Nephron (organoid): ENCODE measurements around the gene TMEM38A.

ENCODE experiments used
- H3K27ac Mint-ChIP-seq, 3 experiments: 2 replicates each; pipeline ENCODE4 v1.8.0; 2020; ENCODE audit warnings: mixed read lengths in 3 of 3, mild to moderate bottlenecking in 2 of 3, moderate library complexity in 1 of 3
- H3K27me3 Mint-ChIP-seq: 2 replicates; pipeline ENCODE4 v1.8.0; 2021; ENCODE audit warnings: low read depth, mild to moderate bottlenecking, moderate library complexity, mixed read lengths
- H3K36me3 Mint-ChIP-seq: 2 replicates; pipeline ENCODE4 v1.8.0; 2020; ENCODE audit warnings: low read depth, mixed read lengths
- H3K4me1 Mint-ChIP-seq: 2 replicates; pipeline ENCODE4 v1.8.0; 2020; ENCODE audit warnings: mixed read lengths
- H3K4me3 Mint-ChIP-seq, 3 experiments: 2 replicates each; pipeline ENCODE4 v1.8.0; 2020; ENCODE audit warnings: mild to moderate bottlenecking in 3 of 3, mixed read lengths in 3 of 3, moderate library complexity in 2 of 3
- H3K9me3 Mint-ChIP-seq: 2 replicates; pipeline ENCODE4 v1.8.0; 2020; ENCODE audit warnings: mixed read lengths
- TF ChIP-seq, protein P1 (sequence below), 3 experiments: fragments of 200-600 bp; sonication (generic); IDR thresholded peaks; one replicate each; pipeline ENCODE4 v1.5.0; 2021; ENCODE audit warnings: antibody characterized with exemption in 3 of 3; ENCODE audit not compliant: unreplicated experiment in 3 of 3

The TMEM38A gene

DNA sequence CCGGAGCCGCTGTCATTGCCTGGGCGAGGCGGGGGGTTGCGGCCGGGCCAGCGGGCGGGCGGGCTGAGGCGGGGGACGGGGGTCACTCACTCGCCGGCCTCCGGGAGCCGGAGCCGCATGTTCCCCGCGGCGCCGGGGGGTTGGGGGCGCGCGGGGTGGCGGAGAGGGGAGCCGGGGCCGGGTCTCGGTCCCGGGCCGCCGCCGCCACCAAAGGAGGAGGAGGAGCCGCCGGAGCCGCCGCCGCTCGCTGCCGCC is 33.1 kb upstream of the TMEM38A start:
- Mint-ChIP-seq H3K4me1 (peaks cover 27% of the 10 kb centered on the region), H3K36me3 (peaks cover 27% of the 10 kb centered on the region), H3K27me3 (no peaks in the 10 kb centered on the region), H3K27ac (no peak overlapping the region), H3K4me3 (peak overlapping the region; percentile 94 to 98 (median 95)), H3K9me3 (no peaks in the 10 kb centered on the region)
- TF ChIP-seq, protein P1, sequence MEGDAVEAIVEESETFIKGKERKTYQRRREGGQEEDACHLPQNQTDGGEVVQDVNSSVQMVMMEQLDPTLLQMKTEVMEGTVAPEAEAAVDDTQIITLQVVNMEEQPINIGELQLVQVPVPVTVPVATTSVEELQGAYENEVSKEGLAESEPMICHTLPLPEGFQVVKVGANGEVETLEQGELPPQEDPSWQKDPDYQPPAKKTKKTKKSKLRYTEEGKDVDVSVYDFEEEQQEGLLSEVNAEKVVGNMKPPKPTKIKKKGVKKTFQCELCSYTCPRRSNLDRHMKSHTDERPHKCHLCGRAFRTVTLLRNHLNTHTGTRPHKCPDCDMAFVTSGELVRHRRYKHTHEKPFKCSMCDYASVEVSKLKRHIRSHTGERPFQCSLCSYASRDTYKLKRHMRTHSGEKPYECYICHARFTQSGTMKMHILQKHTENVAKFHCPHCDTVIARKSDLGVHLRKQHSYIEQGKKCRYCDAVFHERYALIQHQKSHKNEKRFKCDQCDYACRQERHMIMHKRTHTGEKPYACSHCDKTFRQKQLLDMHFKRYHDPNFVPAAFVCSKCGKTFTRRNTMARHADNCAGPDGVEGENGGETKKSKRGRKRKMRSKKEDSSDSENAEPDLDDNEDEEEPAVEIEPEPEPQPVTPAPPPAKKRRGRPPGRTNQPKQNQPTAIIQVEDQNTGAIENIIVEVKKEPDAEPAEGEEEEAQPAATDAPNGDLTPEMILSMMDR (IDR thresholded peaks at IDR 0.05; ENCODE audit: unreplicated experiment in 3 of 3): no peak

DNA sequence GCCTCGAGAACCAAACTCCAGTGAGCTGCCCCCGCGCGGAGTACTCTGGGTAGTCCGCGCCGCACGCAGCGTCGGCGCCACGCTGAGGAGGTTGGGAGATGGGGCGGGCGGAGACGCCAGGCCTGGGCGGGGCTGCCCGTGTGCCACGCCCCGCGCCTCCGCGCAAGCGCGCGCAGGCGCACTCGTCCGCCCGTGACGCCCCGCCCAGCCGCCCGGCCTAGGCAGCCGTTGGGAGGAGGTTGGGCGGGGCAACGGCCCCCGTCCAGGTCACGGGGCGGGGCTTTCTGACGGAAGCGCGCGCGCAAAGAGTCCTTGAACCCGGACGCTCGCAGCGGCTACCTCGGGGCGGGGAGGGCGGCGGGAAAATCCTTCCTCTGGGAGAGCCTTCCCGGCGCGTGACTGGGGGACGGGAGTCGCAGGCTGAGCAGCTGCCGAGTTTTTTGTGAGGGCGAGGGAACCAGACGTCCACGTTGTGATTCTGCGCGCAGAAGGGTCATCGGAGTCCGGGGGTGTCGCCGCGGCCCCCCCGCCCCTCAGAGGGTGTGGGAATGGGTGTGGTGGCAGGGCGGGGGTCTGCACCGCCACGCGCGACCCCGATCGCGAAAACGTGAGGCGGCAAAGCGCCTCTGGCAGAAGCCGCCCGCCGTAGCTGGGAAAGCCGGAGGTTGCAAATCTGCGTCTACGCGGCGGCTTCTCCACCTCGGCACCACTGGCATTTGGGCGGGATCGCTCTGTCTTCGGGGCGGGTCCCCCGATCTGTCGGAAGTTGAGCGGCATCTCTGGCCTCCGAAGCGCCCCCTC is 32.6 kb upstream of the TMEM38A start, which contains the start of gene MED26:
TSS of gene MED26 (minus strand) at position 22 of the 801 bp plus-strand sequence. CDS start 261 bp downstream, outside the sequence.
- no peaks in the 10 kb centered on the region for H3K9me3 Mint-ChIP-seq
- TF ChIP-seq, protein P1 (IDR thresholded peaks at IDR 0.05; ENCODE audit: unreplicated experiment in 3 of 3): no peak
- H3K27me3 Mint-ChIP-seq: no peaks in the 10 kb centered on the region

DNA sequence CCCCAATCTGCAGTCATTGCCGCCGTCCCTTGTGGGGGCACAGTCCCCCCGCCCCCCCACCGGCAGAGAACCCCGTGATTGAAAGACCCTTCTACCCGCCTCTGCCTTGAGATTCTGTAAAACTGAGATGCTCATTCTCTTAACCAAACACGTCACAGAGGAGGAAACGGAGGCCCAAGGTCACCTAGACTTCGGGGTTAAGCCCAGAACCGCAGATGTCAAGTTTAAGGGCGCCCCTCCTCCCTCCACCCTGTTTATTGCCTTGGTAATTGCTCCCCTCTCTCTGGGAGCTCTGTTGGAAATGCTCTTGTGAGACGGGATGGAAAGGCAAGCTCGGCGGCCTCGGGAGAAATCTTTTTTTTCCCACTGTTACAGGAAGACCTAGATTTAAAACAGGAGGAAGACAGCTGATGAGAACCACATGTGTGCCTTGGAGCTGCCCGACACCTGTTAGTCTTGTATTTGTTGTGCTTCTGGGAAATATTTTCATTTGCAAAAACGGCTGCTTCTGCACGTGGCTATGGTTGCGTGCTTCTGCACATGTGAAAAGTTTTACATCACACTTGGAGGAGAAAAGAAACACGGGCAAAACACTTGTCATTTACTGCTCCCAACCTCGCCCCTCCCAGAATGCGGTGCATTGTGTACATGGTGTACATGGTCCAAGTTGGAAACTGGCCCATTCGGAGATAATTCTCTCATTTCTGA is 31.8 kb upstream of the TMEM38A start:
- Mint-ChIP-seq H3K27ac (peak overlapping the region; percentile 94 to 98 (median 97)), H3K36me3 (peaks cover 32% of the 10 kb centered on the region), H3K27me3 (no peaks in the 10 kb centered on the region), H3K4me3 (peak overlapping the region; percentile 98), H3K9me3 (no peaks in the 10 kb centered on the region), H3K4me1 (peaks cover 27% of the 10 kb centered on the region)
- TF ChIP-seq, protein P1 (IDR thresholded peaks at IDR 0.05; ENCODE audit: unreplicated experiment in 3 of 3): no peak

More for the DNA sequence above, 32.6 kb upstream of the TMEM38A start, which contains the start of gene MED26:
- H3K36me3 Mint-ChIP-seq: peaks cover 29% of the 10 kb centered on the region
- peaks cover 27% of the 10 kb centered on the region for H3K4me1 Mint-ChIP-seq
- H3K27ac Mint-ChIP-seq: peak within 1 kb of the TSS; percentile 94 to 98 (median 97)
- H3K4me3 Mint-ChIP-seq: peak within 1 kb of the TSS; percentile 98

DNA sequence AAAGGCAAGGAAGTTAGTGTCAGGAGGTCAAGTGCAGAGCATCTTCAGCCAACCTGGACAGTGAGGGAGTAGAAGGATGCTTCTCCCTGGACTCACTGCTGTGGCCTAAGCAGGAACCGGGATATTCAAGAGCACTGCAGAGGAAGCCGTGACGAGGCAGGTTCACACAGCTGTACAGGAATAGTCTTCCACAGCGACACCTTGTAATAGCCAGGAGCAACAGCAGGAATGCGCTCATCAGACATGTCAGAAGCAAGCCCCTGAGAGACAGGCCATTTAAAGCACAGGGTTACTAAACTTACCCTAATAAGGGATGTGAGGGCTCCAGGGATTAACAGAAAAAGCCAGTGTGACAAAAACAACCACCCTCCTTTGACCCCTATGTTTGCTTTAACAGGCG is 29.5 kb upstream of the TMEM38A start:
- TF ChIP-seq, protein P1 (IDR thresholded peaks at IDR 0.05; ENCODE audit: unreplicated experiment in 3 of 3): no peak
- Mint-ChIP-seq H3K4me3 (no peak overlapping the region), H3K27ac (no peak overlapping the region), H3K9me3 (no peaks in the 10 kb centered on the region), H3K4me1 (peaks cover 14% of the 10 kb centered on the region), H3K27me3 (no peaks in the 10 kb centered on the region), H3K36me3 (peaks cover 28% of the 10 kb centered on the region)

DNA sequence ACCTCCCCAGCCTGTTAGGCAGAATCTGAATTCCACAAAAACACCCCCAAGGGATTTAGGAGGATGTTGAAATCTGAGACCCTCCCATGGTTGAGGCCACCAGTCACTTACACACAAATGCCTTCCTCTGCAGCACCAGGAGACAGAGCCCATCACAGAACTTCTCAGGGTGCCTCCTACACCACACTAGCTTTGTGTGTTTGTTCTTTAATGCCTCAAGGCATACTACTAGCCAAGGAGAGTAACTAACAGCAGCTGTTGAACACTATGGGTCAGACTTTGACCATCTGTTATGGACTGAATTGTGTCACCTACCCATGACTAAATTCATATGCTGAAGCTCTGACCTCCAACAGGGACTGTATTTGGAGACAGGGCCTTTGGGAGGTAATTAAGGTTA is 23.4 kb upstream of the TMEM38A start:
- Mint-ChIP-seq H3K9me3 (no peaks in the 10 kb centered on the region), H3K4me1 (peaks cover 4% of the 10 kb centered on the region), H3K27me3 (no peaks in the 10 kb centered on the region), H3K4me3 (no peak overlapping the region), H3K27ac (peak overlapping the region in 2 of 3 experiments; percentile 70 to 83), H3K36me3 (peaks cover 51% of the 10 kb centered on the region)
- TF ChIP-seq, protein P1 (IDR thresholded peaks at IDR 0.05; ENCODE audit: unreplicated experiment in 3 of 3): no peak
